ENCODE data around the gene PHRF1.

The PHRF1 gene

GRCh38 chr11:616320-617198 lies 40.3 kb downstream of the PHRF1 start:
- no peak for DNase-seq

GRCh38 chr11:617199-617911 lies 41.1 kb downstream of the PHRF1 start:
- no peak for DNase-seq

GRCh38 chr11:617912-618682 lies 41.8 kb downstream of the PHRF1 start:
- no peak for DNase-seq

- no peak for DNase-seq
Observed at GRCh38 chr11:618856-619627, 42.8 kb downstream of the PHRF1 start.

GRCh38 chr11:619628-620050 lies 43.4 kb downstream of the PHRF1 start:
- DNase-seq, result no peak

- DNase-seq, result no peak
Observed at GRCh38 chr11:620201-620600, 43.9 kb downstream of the PHRF1 start.

GRCh38 chr11:620935-621814 lies 44.9 kb downstream of the PHRF1 start:
- no peak for DNase-seq

GRCh38 chr11:621838-622237 lies 45.6 kb downstream of the PHRF1 start:
- no peak for DNase-seq

GRCh38 chr11:623349-623869 lies 47.1 kb downstream of the PHRF1 start:
- no peak for DNase-seq

- DNase-seq, result no peak
Observed at GRCh38 chr11:623999-624704, 47.9 kb downstream of the PHRF1 start.

- no peak for DNase-seq
Observed at GRCh38 chr11:624705-625635, 48.7 kb downstream of the PHRF1 start, which contains the start of gene CDHR5. CDHR5 (minus strand) TSS chr11:624955; CDS start chr11:624902, 53 bp downstream.

- DNase-seq, result no peak
Observed at GRCh38 chr11:625636-626268, 49.5 kb downstream of the PHRF1 start.

- DNase-seq, result no peak
Observed at GRCh38 chr11:626475-627307, 50.4 kb downstream of the PHRF1 start, which contains the start of gene SCT. SCT (minus strand) TSS chr11:627181; CDS start chr11:627143, 38 bp downstream.

- DNase-seq, result no peak
Observed at GRCh38 chr11:627308-627576, 51.0 kb downstream of the PHRF1 start.

- DNase-seq, result no peak
Observed at GRCh38 chr11:628056-628455, 51.8 kb downstream of the PHRF1 start.

- DNase-seq, result no peak
Observed at GRCh38 chr11:629237-629583, 52.9 kb downstream of the PHRF1 start.

- DNase-seq, result no peak
Observed at GRCh38 chr11:630871-631270, 54.6 kb downstream of the PHRF1 start.

GRCh38 chr11:635945-636510 lies 59.8 kb downstream of the PHRF1 start:
- no peak for DNase-seq
